ENCODE data around the gene STAT1.
"Not testable (repeated sequence)": the region's sequence is repeated elsewhere in the genome, so short reads cannot be mapped to it uniquely, and the experiment has no call there.

- not testable (repeated sequence) for TF ChIP-seq CTCF (IDR thresholded peaks at IDR 0.05 in 2 of 3, conservative IDR thresholded peaks at IDR 0.05 in 1 of 3; ENCODE audit: control insufficient read depth in 2 of 3, extremely low read depth in 1 of 3, insufficient read depth in 1 of 3, low read depth in 3 of 3, low read length in 3 of 3); SIN3A (IDR thresholded peaks at IDR 0.05; ENCODE audit: low read depth, low read length); POLR2A (IDR thresholded peaks at IDR 0.05; ENCODE audit: low read depth, low read length); EZH2 (IDR thresholded peaks at IDR 0.05; ENCODE audit: borderline replicate concordance, control insufficient read depth, low read depth, low read length); BHLHE40 (IDR thresholded peaks at IDR 0.05; ENCODE audit: borderline replicate concordance in 1 of 2, low read depth in 2 of 2, low read length in 1 of 2); ZBED1 (IDR thresholded peaks at IDR 0.05; ENCODE audit: borderline replicate concordance); CEBPZ (IDR thresholded peaks at IDR 0.05; ENCODE audit: low read depth, low read length); ZNF274 (IDR thresholded peaks at IDR 0.05; ENCODE audit: insufficient read depth, insufficient read length)
- TF ChIP-seq, protein P1, sequence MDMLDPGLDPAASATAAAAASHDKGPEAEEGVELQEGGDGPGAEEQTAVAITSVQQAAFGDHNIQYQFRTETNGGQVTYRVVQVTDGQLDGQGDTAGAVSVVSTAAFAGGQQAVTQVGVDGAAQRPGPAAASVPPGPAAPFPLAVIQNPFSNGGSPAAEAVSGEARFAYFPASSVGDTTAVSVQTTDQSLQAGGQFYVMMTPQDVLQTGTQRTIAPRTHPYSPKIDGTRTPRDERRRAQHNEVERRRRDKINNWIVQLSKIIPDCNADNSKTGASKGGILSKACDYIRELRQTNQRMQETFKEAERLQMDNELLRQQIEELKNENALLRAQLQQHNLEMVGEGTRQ (IDR thresholded peaks at IDR 0.05; ENCODE audit: borderline replicate concordance, low read depth, low read length) = not testable (repeated sequence)
- TF ChIP-seq, protein P2, sequence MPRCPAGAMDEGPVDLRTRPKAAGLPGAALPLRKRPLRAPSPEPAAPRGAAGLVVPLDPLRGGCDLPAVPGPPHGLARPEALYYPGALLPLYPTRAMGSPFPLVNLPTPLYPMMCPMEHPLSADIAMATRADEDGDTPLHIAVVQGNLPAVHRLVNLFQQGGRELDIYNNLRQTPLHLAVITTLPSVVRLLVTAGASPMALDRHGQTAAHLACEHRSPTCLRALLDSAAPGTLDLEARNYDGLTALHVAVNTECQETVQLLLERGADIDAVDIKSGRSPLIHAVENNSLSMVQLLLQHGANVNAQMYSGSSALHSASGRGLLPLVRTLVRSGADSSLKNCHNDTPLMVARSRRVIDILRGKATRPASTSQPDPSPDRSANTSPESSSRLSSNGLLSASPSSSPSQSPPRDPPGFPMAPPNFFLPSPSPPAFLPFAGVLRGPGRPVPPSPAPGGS (IDR thresholded peaks at IDR 0.05; ENCODE audit: borderline replicate concordance, insufficient read depth, low read depth, low read length, poor library complexity, severe bottlenecking) = not testable (repeated sequence)
Measured at GRCh38 chr2:190995315-190995714, 18.7 kb downstream of the STAT1 start.

Measured in GM12878 (cell line).